GM12878 (cell line): Measurements from ENCODE around the gene SETBP1. TPM values are rescaled to one million over a fixed set of nuclear protein-coding genes. Genes with fewer than 3 reads are reported as not detected.

Experiments
- E2F8 ChIP-seq: fragments of 450-650 bp; IDR thresholded peaks from 2 replicates; pipeline ENCODE4 v1.6.1; 2018; ENCODE audit warnings: mild to moderate bottlenecking, low read depth, moderate library complexity; ENCODE audit not compliant: partially characterized antibody
- ELK1 ChIP-seq: IDR thresholded peaks from 2 replicates; pipeline ENCODE4 v1.6.1; 2012; ENCODE audit warnings: low read depth, low read length, improper control_type of control experiment
- IRF5 ChIP-seq: fragments of 450-650 bp; IDR thresholded peaks from 2 replicates; pipeline ENCODE4 v1.6.1; 2017; ENCODE audit warnings: borderline replicate concordance
- POLR2AphosphoS2 ChIP-seq: IDR thresholded peaks from 2 replicates; pipeline ENCODE4 v1.6.1; 2011; ENCODE audit warnings: low read depth, mild to moderate bottlenecking, low read length, improper control_type of control experiment, moderate library complexity
- SREBF2 ChIP-seq: IDR thresholded peaks from 2 replicates; pipeline ENCODE4 v1.6.1; 2012; ENCODE audit warnings: mild to moderate bottlenecking, low read length
- ZNF687 ChIP-seq: fragments of 450-650 bp; IDR thresholded peaks from 2 replicates; pipeline ENCODE4 v1.6.1; 2017; ENCODE audit warnings: mild to moderate bottlenecking, moderate library complexity
- polyA plus RNA-seq, 11 experiments: library from polyadenylated mRNA; depleted of rRNA in 4 of 11; unstranded in 6 of 11; stranded (reverse) in 5 of 11; fragments of >200 nt; fragmentation: Nextera tagmentation in 4 of 11; fragmentation: Illumina TruSeq in 1 of 11; extraction: Ambion mirVana in 4 of 11; extraction: Trizol in 1 of 11; gene quantifications; 1 replicate in 1 of 11; 2 replicates in 10 of 11; pipeline versions ENCODE4 v1.2.1 to v1.2.3, GENCODE V29; 2011 to 2016; ENCODE audit warnings: inconsistent platforms in 2 of 11, missing spikeins in 2 of 11, low read depth in 1 of 11
- total RNA-seq, 4 experiments: library from RNA; depleted of rRNA in 3 of 4; stranded (reverse); fragments of >200 nt in 3 of 4; fragmentation: Illumina TruSeq in 1 of 4; extraction: Trizol in 1 of 4; gene quantifications; 2 replicates each; pipeline versions ENCODE4 v1.2.1 to v1.2.3, GENCODE V29; 2013 to 2021

The SETBP1 gene
- total and polyA plus RNA-seq, 10 of the 15 experiments (the other 5 are each of a cell fraction or from before 2014, with no cell fraction given) = 0.99 to 29.7 (median 8.3) TPM

GRCh38 chr18:45061359-45061758, 380.7 kb downstream of the SETBP1 start (continued):
- no peak for TF ChIP-seq IRF5
- TF ChIP-seq E2F8 = no peak
- TF ChIP-seq ZNF687 = no peak
- TF ChIP-seq SREBF2 = no peak
- no peak for TF ChIP-seq POLR2AphosphoS2
- no peak for TF ChIP-seq ELK1
